Subcutaneous adipose tissue (tissue), 4 donors: ENCODE measurements around the gene HOXA4. TPM values are rescaled to one million over a fixed set of nuclear protein-coding genes. Genes with fewer than 3 reads are reported as not detected.

Experiments used
- CTCF ChIP-seq: fragments of 450-650 bp; IDR thresholded peaks from one replicate; pipeline ENCODE4 v1.5.1; 2016; ENCODE audit warnings: low read depth, mild to moderate bottlenecking, control low read depth, antibody characterized with exemption, moderate library complexity
- total RNA-seq, 4 donors: library from RNA; depleted of rRNA; stranded (reverse); fragments of >200 nt; gene quantifications; one replicate each; pipeline ENCODE4 v1.1.0, GENCODE V29; 2016

The HOXA4 gene
- total RNA-seq, 4 donors from 2014 or later: 1.2 to 2.4 (median 1.5) TPM; not detected in 1

- no peak for TF ChIP-seq CTCF
These were observed 41.8 kb upstream of the HOXA4 start for GRCh38 chr7:27172315-27172774.

- TF ChIP-seq CTCF: no peak
These were observed 41.2 kb upstream of the HOXA4 start for GRCh38 chr7:27171637-27172314.

DNA sequence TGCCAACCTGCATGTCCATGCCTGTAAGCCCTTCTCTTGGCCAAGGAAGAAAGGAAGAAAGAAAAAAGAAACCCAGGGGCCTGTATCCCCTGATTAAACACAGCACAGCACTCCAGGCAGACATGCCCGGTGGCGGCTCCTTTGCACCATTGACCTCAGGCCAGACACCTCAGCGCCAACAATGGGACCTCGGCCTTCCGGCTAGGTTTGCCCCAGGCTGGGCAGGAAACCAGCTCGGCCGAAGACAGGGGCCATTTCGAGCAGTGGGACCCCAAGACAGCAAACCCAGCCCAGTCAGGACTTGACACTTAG, 40.7 kb upstream of the HOXA4 start:
- TF ChIP-seq CTCF: no peak

DNA sequence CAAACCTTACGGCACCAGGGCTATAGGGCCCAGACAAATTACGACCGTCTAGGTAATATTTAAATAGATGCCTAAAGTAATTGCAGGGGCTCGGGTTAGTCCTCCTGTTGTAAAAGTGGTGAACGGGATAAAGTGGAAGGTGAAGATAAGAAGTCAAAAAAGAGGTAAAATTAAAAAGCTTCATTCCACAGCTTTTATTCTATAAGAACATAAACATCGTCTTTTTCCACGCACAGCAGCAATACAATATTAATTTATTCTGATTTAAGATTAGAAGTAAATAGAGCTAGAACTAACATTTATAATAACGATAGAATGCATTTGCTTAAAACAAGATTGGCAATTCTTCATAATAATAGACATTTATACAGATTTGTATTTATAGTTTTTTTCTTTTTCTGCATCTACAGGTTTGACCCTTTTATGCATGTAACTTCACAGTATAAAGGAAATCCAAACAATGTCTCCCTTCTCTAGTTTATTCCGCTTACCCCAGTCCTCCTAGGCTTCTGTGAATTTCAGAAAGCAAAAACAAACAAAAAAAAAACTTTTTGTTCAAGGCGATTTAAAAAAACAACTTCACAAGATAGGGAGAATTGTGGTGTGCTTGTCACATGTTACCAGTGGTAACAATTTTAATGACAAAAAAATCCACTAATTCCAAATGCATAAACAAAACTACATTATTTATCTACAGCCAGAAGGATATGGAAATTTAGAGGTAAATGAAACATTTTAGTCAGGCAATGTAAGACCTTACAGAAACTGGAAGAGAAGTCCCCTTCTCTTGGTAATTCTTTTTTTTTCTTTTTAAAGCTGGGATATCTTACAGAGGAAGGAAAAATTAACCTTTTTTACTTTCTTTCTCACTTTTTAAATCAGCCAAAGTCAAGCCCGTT, 40.1 kb upstream of the HOXA4 start:
- no peak for TF ChIP-seq CTCF

GRCh38 chr7:27169658-27170425, 39.3 kb upstream of the HOXA4 start:
- no peak for TF ChIP-seq CTCF

- TF ChIP-seq CTCF: no peak
These were observed 37.8 kb upstream of the HOXA4 start for GRCh38 chr7:27168265-27168947.

GRCh38 chr7:27167916-27168264, 37.3 kb upstream of the HOXA4 start:
- no peak for TF ChIP-seq CTCF
